Muscle of back (tissue), 13 donors: ENCODE data around the gene WFDC10B. TPM values are rescaled to one million over a fixed set of nuclear protein-coding genes. Genes with fewer than 3 reads are reported as not detected.
A peak's percentile ranks its signal among the peaks of the same experiment; 100 is the strongest.
"Not testable (repeated sequence)": the region's sequence is repeated elsewhere in the genome, so short reads cannot be mapped to it uniquely, and the experiment has no call there.

Experiments
- DNase-seq, 3 donors: peaks; one replicate each; pipeline versions ENCODE4 v3.0.0 to v3.0.0-alpha.2; 2013
- long read RNA-seq, 9 donors: transcript quantifications; one replicate each; lab custom pipeline, GENCODE V29; 2026
- polyA plus RNA-seq, 10 donors: library from polyadenylated mRNA; unstranded; fragments of 120-200 nt; gene quantifications; one replicate each; pipeline ENCODE4 v1.2.1, GENCODE V29; 2013; ENCODE audit not compliant: insufficient read length in 10 of 10

The WFDC10B gene
- not detected for polyA plus RNA-seq
- long read RNA-seq, donor 1 = 0 reads
- long read RNA-seq, donor 2 = 0 reads
- long read RNA-seq, donor 3 = 0 reads
- long read RNA-seq, donor 4 = 0 reads
- long read RNA-seq, donor 5 = 0 reads
- long read RNA-seq, donor 6 = 0 reads
- long read RNA-seq, donor 7 = 0 reads
- long read RNA-seq, donor 8 = 0 reads
- long read RNA-seq, donor 9 = 0 reads

DNA sequence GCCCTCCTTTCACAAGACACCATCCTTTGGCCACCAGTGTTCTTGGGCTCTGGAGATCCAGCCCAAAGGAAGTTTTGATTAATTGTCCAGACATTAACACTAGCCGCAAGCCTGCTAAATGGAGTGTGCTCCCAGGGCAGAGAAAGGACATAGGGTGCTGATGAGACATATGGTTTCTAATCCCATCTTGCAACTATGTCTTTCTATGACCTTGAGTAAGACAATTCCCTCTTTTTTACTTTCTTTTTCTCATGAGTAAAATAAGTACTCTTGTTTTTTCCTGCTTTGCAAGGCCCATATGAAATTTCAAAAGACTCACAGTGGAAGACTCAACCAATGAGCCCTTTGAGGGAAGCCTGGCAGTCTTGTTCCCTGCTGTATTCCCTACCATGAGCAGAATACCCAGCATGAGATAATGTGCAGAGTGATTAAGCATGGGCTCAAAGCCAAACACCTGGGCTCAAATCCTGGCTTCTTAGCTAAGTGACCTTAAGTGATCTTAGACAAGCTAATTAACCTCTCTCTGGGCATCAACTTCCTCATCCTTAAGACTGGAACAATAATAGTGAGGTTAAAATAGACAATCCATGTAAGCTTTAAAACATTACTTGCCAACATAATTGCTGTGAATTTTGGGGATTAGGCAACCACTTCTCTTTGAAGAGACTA is at the start of gene WFDC10B:
TSS of gene WFDC10B (minus strand) at position 51 of the 669 bp plus-strand sequence. CDS start 19,027 bp downstream, outside the sequence.
- peak in 2 of 3 donors; percentile 0 to 1 for DNase-seq

DNA sequence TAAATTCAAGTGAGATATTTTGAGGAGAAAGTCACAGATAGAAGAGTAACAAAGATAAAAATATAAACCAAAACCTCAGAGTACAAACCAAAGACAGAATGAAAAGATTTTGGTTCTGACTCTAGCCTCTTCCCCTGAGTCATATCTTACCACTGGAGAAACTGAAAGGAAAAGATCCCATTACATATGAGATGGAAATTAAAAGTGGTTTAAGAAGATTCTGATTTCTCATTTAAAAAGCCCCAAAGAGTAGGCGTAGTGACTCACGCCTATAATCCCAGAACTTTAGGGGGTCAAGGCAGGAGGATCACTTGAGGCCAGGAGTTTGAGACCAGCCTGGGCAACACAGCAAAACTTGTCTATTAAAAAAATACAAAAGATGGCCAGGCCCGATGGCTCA is 47.9 kb upstream of the WFDC10B start:
- DNase-seq = no peak

DNA sequence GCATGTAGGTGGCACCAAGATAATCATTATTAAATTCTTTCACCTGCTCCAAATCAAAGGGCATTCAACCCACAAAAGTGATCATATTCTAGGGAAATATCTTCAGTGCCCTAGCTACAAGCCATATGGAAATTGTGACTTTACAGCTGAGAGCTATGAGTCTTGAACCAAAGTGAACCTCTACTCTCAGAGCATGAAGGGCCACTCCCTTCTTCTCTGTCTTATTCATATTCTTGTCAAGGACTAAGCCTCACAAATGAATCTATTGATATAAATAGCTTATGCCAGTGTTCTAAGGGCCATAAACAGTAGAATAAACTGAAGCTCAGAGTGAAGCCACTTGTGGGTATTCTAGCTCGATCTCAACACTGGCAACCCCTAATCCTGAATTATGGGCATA is 46.9 kb upstream of the WFDC10B start:
- no peak for DNase-seq

DNA sequence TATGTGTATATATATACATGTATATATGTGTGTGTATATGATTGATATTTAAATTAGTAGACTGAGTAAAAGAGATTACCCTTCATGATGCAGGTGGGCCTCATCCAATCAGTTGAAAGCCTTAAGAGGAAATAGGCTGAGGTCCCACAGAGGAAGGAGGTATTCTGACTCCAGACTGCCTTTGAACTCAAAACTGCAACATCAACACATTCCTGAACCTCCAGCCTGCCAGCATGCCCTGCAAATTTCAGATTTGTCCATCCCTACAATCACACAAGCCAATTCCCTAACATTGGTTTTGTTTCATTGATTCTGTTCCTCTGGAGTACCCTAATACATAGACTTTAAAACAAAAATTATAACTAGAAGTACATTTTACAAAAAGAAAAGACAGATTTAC is 40.2 kb upstream of the WFDC10B start:
- no peak for DNase-seq

DNA sequence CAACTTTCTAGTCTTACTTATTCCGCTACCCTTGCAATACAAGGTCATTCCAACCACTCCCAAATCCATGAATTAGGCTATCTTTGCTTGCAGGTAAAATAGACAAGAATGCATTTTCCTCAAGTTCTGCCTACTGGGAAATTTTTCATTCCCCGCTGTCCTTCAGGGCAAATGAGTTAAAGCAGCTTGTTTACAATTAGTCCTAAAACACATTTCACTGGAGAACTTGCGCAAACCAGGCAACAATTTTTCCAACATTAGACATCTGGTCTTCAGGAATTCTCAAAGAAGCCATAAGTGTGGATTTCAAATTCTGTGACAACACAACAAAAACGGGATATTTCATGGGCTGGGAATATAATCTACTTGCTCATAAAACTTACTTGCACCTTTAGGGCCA is 37.8 kb upstream of the WFDC10B start:
- DNase-seq = no peak

DNA sequence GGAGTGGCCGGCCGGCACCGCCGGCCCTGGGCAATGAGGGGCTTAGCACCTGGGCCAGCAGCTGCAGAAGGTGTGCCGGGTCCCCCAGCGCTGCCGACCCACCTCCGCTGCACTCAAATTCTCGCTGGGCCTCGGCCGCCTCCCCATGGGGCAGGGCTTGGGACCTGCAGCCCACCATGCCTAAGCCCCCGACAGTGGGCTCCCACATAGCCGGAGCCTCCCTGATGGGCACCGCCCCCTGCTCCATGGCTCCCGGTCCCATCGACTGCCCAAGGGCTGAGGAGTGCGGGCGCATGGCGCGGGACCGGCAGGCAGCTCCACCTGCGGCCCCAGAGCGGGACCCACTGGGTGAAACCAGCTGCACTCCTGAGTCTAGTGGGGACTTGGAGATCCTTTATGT is 31.2 kb upstream of the WFDC10B start:
- no peak for DNase-seq

DNA sequence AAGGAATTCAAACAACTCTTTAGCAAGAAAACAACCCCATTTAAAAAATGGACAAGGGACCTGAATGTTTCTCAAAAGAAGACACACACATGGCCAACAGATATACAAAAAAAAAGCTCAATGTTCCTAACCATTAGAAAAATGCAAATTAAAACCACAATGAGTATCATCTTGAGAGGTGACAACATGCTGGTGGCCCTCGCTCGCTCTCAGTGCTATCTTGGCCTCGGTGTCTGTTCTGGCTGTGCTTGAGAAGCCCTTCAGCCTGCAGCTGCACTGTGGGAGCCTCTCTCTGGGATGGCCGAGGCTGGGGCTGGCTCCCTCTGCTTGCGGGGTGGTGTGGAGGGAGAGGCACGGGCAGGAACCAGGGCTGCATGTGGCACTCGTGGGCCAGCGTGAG is 30.7 kb upstream of the WFDC10B start:
- no peak for DNase-seq

DNA sequence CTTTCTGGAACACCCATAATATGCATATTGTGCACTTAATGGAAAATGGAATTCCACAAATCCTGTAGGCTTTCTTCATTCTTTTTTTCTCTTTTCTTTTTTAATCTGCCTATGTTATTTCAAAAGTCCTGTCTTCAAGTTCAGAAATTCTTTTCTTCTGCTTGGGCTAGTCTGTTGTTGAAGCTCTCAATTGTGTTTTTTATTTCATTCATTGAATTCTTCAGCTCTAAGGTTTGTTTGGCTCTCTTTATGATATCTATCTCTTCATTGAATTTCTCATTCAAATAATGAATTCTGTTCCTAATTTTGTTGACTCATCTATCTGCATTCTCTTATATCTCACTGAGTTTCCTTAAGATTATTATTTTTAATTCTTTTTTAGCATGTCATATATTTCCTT is 27.4 kb upstream of the WFDC10B start:
- DNase-seq = no peak

DNA sequence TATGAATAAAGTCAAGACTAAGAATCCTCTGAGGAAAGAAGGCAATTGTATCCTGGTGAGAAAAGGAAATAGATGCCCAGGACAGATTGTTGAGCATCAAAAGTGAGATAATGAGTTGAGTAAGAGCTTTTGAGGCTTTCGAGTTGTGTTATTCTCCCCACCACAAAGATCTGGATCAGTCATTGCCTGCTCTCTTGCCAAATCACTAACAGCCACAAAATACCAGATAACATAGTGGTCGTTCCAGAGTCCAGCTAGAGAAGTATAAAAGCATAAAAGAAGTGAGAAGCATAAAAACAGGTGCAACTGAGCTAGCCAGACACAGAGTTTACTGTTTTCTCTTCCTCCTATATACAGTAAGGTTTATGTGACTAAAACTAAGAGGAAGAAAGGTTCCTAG is 22.2 kb upstream of the WFDC10B start:
- no peak for DNase-seq

DNA sequence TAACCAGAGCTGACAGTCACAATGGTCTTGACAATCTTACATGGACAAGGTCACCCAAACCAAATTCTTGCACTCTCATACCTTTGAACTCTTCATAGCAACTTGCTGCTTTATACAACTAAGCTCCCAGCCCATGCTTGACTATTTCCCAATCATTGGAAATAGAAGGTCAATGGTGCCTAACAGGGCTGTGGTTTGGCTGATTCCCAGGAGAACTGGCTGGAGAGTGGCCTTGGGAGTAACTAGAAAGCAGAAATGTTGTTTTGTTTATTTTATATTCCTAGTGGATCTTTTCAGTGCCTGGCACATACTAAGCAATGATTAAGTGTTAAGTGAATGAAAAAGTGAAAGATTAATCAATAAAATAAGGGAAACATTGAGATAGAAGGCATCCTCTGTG is 20.3 kb upstream of the WFDC10B start:
- no peak for DNase-seq

DNA sequence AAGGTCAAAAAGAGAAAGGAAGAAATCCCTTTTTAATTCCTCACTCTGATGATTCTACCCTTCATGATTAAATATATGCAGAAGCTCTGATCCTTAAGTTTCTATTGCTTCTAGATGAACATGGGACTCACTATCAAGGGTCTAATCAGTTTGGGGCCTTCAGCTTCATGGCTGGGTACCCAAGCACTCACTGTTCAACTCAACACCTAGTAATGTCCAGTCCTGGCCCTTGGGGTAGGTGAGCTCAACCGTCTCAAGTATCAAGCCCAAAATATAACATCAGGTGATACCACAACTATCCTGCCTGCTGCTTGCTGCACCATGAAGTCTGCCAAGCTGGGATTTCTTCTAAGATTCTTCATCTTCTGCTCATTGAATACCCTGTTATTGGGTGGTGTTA is 17.2 kb upstream of the WFDC10B start, which contains the start of gene SPINT4:
TSS of gene SPINT4 (plus strand) at position 301 of the 400 bp plus-strand sequence. CDS start at position 322, 21 bp downstream.
- DNase-seq = no peak

DNA sequence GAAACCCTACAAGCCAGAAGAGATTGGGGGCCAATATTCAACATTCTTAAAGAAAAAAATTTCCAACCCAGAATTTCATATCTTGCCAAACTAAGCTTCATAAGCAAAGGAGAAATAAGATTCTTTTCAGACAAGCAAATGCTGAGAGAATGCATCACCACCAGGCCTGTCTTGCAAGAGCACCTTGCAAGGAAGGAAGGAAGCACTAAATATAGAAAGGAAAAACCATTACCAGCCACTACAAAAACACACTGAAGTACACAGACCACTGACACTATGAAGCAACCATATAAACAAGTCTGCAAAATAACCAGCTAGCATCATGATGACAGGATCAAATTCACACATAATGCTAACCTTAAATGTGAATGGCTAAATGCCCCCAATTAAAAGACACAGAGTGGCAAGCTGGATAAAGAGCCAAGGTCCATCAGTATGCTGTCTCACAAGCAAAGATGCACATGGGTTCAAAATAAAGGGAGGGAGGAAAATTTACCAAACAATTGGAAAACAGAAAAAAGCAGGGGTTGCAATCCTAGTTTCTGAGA is 11.4 kb upstream of the WFDC10B start:
- DNase-seq = not testable (repeated sequence)

DNA sequence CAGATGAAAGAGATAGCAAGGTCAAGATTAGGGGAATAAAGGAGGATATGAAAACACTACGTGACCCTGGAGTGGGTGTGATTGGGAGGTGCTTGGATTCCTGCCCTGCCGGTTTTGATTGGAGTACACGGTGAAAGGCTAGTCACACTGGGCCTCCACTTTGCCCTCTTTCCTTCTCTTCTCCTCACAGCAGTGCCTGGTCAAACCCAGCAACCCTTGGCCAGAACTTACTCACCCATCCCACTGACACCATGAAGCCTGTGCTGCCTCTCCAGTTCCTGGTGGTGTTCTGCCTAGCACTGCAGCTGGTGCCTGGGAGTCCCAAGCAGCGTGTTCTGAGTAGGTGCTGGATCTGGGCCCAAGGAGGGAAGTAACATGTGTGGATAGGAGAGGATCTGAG is 2.9 kb downstream of the WFDC10B start, which contains the start of gene WFDC13:
TSS of gene WFDC13 (plus strand) at position 166 of the 400 bp plus-strand sequence. CDS start at position 252, 86 bp downstream.
- DNase-seq = no peak

DNA sequence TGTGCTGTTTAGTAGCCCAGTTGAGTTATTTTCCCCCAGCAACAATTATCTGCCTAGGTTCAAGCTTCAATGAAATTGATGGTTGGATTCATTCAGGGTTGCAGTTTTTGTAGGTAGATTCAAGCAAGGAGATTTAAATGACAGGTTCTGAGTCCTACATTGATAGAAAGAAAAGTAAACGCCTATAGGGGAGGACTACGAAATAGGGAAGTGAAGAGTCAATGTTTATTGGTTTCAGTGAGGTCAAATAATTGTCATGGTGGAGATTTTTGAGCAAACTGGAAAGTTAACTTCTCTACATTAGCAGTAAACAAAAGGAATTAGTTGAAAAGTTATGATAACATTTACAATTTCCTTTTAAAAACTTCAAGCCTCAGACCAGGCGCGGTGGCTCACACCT is 3.7 kb downstream of the WFDC10B start:
- no peak for DNase-seq

DNA sequence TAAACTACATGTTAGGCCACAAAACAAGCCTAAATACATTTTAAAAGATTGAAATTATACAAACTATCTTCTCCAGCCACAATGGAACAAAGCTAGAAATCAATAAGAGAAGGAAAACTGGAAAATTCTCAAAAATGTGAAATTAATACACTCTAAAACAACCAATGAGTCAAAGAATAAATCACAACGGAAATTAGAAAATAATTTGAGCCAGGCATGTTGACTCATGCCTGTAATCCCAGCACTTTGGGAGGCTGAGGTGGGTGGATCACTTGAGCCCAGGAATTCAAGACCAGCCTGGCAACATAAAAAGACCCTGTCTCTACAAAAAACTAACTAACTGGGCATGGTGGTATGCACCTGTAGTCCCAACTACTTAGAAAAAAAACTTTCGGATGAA is 9.3 kb downstream of the WFDC10B start:
- no peak for DNase-seq

DNA sequence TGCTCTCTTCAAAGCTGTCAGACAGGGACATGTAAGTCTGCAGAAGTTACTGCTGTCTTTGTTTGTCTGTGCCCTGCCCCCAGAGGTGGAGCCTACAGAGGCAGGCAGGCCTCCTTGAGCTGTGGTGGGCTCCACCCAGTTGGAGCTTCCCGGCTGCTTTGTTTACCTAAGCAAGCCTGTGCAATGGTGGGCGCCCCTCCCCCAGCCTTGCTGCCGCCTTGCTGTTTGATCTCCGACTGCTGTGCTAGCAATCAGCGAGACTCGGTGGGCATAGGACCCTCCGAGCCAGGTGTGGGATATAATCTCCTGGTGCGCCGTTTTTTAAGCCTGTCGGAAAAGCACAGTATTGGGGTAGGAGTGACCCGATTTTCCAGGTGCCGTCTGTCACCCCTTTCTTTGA is 11.5 kb downstream of the WFDC10B start:
- DNase-seq = not testable (repeated sequence)

DNA sequence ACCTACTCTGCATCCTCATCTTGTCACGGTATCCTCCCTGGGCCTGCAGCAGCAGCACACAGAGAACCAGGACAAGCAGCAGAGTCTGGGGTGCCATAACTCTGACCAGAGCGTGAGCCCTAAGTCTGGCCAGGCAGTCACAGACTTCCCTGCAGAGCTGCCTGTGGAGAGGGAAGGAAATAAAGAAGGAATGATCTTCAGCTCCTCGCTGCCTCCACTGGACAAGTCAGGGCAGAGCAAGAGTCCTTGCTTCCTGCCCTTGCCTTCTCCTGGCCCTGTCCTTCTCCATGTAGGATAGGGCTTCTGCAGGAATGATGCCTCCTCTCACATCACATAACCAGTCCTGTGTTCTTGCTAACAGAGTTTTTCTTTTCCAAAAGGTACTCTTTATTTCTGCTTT is 18.9 kb downstream of the WFDC10B start:
- no peak for DNase-seq

DNA sequence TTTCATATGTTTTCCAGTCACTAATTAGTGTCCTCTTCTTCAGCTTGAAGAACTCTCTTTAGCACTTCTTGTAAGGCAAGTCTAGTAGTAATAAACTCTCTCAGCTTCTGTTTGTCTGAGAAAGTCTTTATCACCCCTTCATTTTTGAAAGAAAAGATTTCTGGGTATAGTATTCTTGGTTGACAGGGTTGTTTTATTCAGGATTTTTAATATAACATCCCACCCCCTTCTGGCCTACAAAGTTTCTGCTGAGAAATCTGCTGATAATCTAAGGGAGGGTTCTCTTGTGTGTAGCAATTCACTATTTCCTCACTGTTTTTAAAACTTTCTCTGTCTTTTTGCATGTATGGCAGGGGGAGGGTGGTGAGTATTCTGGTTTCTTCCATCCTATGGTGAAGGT is 25.2 kb downstream of the WFDC10B start:
- no peak for DNase-seq

DNA sequence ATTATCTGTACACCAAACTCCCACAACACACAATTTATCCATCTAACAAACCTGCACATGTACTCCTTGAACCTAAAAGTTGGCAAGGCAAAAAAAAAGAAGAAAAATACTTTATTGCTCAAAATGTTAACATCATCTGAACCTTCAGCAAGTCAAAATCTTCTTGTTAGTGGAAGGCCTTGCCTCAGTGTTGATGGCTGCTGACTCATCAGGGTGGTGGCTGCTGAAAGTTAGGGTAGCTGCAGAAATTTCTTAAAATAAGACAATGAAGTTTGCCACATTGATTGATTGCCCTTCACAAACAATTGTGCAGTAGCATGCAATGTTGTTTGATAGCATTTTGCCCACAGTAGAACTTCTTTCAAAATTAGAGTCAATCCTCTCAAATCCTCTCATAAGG is 32.1 kb downstream of the WFDC10B start:
- DNase-seq = no peak

DNA sequence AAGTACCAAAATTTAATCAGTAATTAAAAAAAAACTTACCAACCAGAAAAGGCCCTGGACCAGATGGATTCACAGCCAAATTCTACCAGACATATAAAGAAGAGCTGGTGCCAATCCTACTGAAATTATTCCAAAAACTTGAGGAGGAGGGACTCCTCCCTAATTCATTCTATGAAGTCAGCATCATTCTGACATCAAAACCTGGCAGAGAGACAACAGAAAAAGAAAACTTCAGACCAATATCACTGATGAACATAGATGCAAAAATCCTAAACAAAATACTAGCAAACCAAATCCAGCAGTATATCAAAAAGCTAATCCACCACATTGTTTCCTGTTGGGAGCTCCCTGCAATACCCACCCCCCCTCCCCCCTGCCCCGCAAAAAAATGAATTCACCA is 34.7 kb downstream of the WFDC10B start, which contains the start of gene WFDC11:
TSS of gene WFDC11 (minus strand) at position 101 of the 400 bp plus-strand sequence. CDS start 19,639 bp downstream, outside the sequence.
- DNase-seq = no peak

DNA sequence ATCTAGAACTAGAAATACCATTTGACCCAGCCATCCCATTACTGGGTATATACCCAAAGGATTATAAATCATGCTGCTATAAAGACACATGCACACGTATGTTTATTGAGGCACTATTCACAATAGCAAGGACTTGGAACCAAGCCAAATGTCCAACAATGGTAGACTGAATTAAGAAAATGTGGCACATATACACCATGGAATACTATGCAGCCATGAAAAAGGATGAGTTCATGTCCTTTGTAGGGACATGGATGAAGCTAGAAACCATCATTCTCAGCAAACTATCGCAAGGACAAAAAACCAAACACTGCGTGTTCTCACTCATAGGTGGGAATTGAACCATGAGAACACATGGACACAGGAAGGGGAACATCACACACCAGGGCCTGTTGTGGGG is 47.8 kb downstream of the WFDC10B start:
- DNase-seq = not testable (repeated sequence)

DNA sequence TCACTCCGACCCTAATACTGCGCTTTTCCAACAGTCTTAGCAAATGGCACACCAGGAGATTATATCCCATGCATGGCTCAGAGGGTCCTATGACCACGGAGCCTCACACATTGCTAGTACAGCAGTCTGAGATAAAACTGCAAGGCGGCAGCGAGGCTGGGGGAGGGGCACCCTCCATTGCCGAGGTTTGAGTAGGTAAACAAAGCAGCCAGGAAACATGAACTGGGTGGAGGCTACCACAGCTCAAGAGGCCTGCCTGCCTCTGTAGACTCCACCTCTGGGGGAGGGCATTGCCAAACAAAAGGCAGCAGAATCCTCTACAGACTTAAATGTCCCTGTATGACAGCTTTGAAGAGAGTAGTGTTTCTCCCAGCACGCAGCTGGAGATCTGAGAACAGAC is 53.1 kb downstream of the WFDC10B start:
- not testable (repeated sequence) for DNase-seq

DNA sequence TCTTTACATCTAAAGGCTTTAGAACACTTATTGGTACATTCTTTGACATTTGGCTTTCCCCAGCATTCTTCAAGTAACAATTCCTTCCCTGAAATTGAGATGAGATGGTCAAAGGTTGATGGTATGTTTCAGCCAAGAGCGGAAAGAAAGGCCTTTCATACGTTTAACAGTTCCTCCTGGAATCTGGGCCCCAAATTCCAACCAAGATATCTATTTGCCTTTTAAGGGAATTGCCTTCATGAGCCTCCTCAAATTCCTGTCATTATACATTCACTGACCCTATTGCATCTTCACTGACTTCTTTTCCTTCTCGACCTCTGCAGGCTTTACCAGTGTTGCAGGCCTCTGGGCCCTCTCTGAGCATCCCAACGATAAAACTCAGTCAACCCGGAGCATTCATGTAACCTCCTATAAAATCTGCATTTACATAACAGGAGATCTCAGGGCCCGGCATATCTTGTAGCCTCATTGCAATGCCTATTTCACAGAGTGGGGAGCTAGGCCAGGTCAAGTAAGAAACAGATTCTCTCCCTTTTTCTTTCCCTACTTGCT is 55.4 kb downstream of the WFDC10B start:
- DNase-seq = no peak
